Keratinocyte (primary cell): ENCODE results near the gene TYW1B.

Experiments used
- CTCF ChIP-seq, 3 experiments: IDR thresholded peaks in 1 of 3; conservative IDR thresholded peaks in 1 of 3; optimal IDR thresholded peaks in 1 of 3; 2 replicates in 2 of 3; 3 replicates in 1 of 3; pipeline versions ENCODE3 to v1.5.1; 2011; ENCODE audit warnings: low read length in 3 of 3, mild to moderate bottlenecking in 3 of 3, moderate library complexity in 2 of 3, control low read depth in 1 of 3, inconsistent platforms in 1 of 3; ENCODE audit not compliant: insufficient read depth in 2 of 3; ENCODE audit errors: extremely low read depth in 1 of 3
- EZH2 ChIP-seq: IDR thresholded peaks from one replicate; pipeline ENCODE4 v1.6.1; 2012; ENCODE audit warnings: inconsistent platforms, mild to moderate bottlenecking, low read length, moderate library complexity

- TF ChIP-seq CTCF (optimal IDR thresholded peaks at IDR 0.05 in 1 of 3, IDR thresholded peaks at IDR 0.05 in 1 of 3, conservative IDR thresholded peaks at IDR 0.05 in 1 of 3; ENCODE audit: extremely low read depth in 1 of 3, insufficient read depth in 2 of 3, low read length in 3 of 3): no peak
- TF ChIP-seq EZH2: no peak
These were observed 250.9 kb downstream of the TYW1B start for GRCh38 chr7:72577107-72577506.
